Measurements from ENCODE around the gene LUC7L.

LUC7L gene

GRCh38 chr16:265002-265529 lies 35.8 kb upstream of the LUC7L start:
- Histone ChIP-seq H3K27ac (no peak overlapping the region), H3K9me3 (ENCODE audit: low read depth, low read length) (no peaks in the 10 kb centered on the region), H3K36me3 (ENCODE audit: insufficient read depth, low read length) (no peaks in the 10 kb centered on the region; the same call in 1 of the 2 replicates), H3K4me3 (no peak overlapping the region), H3K9ac (ENCODE audit: insufficient read length) (no peak overlapping the region)
- no peak for TF ChIP-seq EZH2 (IDR thresholded peaks at IDR 0.05)
- TF ChIP-seq POLR2AphosphoS5 (IDR thresholded peaks at IDR 0.05; ENCODE audit: borderline replicate concordance, low read depth, low read length), result no peak
- no peak for TF ChIP-seq FOXP2 (optimal IDR thresholded peaks at IDR 0.05; ENCODE audit: control extremely low read depth, extremely low read length, insufficient read depth)
- DNase-seq (ENCODE audit: low read depth, low spot score), result no peak

GRCh38 chr16:264440-264951 lies 35.2 kb upstream of the LUC7L start:
- no peak for TF ChIP-seq POLR2AphosphoS5 (IDR thresholded peaks at IDR 0.05; ENCODE audit: borderline replicate concordance, low read depth, low read length)
- TF ChIP-seq FOXP2 (optimal IDR thresholded peaks at IDR 0.05; ENCODE audit: control extremely low read depth, extremely low read length, insufficient read depth), result no peak
- TF ChIP-seq EZH2 (IDR thresholded peaks at IDR 0.05), result no peak
- Histone ChIP-seq H3K9ac (ENCODE audit: insufficient read length) (no peak overlapping the region), H3K4me3 (no peak overlapping the region), H3K36me3 (ENCODE audit: insufficient read depth, low read length) (no peaks in the 10 kb centered on the region; the same call in 1 of the 2 replicates), H3K27ac (no peak overlapping the region), H3K9me3 (ENCODE audit: low read depth, low read length) (no peaks in the 10 kb centered on the region)
- DNase-seq (ENCODE audit: low read depth, low spot score), result no peak

DNA sequence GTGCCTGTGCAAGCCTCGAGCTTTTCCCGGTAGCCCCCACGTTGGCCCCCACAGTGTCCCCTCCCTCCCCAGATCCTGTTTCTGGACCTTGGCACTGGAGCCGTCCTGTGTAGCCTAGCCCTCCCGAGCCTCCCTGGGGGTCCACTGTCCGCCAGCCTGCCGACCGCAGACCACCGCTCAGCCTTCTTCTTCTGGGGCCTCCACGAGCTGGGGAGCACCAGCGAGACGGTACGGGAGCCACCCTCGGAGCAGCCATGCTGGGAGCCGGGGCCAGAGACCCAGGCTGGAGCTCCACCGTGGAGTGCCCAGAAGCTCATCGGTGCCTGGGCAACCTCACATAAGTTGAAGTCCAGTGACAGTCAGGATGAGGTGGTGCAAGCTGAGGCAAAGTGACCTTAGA lies 34.7 kb upstream of the LUC7L start:
- no peaks in the 10 kb centered on the region for H3K9me3 ChIP-seq (ENCODE audit: low read depth, low read length)
- H3K36me3 ChIP-seq (ENCODE audit: insufficient read depth, low read length), result no peaks in the 10 kb centered on the region; the same call in 1 of the 2 replicates
- no peak overlapping the region for H3K9ac ChIP-seq (ENCODE audit: insufficient read length)
- DNase-seq (ENCODE audit: low read depth, low spot score), result no peak
- no peak overlapping the region for H3K4me3 ChIP-seq
- H3K27ac ChIP-seq, result no peak overlapping the region
- TF ChIP-seq EZH2 (IDR thresholded peaks at IDR 0.05), result no peak
- no peak for TF ChIP-seq FOXP2 (optimal IDR thresholded peaks at IDR 0.05; ENCODE audit: control extremely low read depth, extremely low read length, insufficient read depth)
- TF ChIP-seq POLR2AphosphoS5 (IDR thresholded peaks at IDR 0.05; ENCODE audit: borderline replicate concordance, low read depth, low read length), result no peak

GRCh38 chr16:263182-263774 lies 34.0 kb upstream of the LUC7L start:
- Histone ChIP-seq H3K36me3 (ENCODE audit: insufficient read depth, low read length) (no peaks in the 10 kb centered on the region; the same call in 1 of the 2 replicates), H3K27ac (no peak overlapping the region), H3K9me3 (ENCODE audit: low read depth, low read length) (no peaks in the 10 kb centered on the region), H3K4me3 (no peak overlapping the region), H3K9ac (ENCODE audit: insufficient read length) (no peak overlapping the region)
- no peak for TF ChIP-seq POLR2AphosphoS5 (IDR thresholded peaks at IDR 0.05; ENCODE audit: borderline replicate concordance, low read depth, low read length)
- no peak for TF ChIP-seq FOXP2 (optimal IDR thresholded peaks at IDR 0.05; ENCODE audit: control extremely low read depth, extremely low read length, insufficient read depth)
- no peak for TF ChIP-seq EZH2 (IDR thresholded peaks at IDR 0.05)
- DNase-seq (ENCODE audit: low read depth, low spot score), result no peak

GRCh38 chr16:262121-262745 lies 33.0 kb upstream of the LUC7L start:
- Histone ChIP-seq H3K9ac (ENCODE audit: insufficient read length) (no peak overlapping the region), H3K4me3 (no peak overlapping the region), H3K36me3 (ENCODE audit: insufficient read depth, low read length) (no peaks in the 10 kb centered on the region; the same call in 1 of the 2 replicates), H3K27ac (no peak overlapping the region), H3K9me3 (ENCODE audit: low read depth, low read length) (no peaks in the 10 kb centered on the region)
- TF ChIP-seq FOXP2 (optimal IDR thresholded peaks at IDR 0.05; ENCODE audit: control extremely low read depth, extremely low read length, insufficient read depth), result no peak
- TF ChIP-seq EZH2 (IDR thresholded peaks at IDR 0.05), result no peak
- DNase-seq (ENCODE audit: low read depth, low spot score), result no peak

GRCh38 chr16:261031-261691 lies 31.9 kb upstream of the LUC7L start:
- Histone ChIP-seq H3K9me3 (ENCODE audit: low read depth, low read length) (no peaks in the 10 kb centered on the region), H3K9ac (ENCODE audit: insufficient read length) (no peak overlapping the region), H3K36me3 (ENCODE audit: insufficient read depth, low read length) (no peaks in the 10 kb centered on the region; the same call in 1 of the 2 replicates), H3K4me3 (no peak overlapping the region), H3K27ac (no peak overlapping the region)
- no peak for DNase-seq (ENCODE audit: low read depth, low spot score)
- TF ChIP-seq POLR2AphosphoS5 (IDR thresholded peaks at IDR 0.05; ENCODE audit: borderline replicate concordance, low read depth, low read length), result no peak
- TF ChIP-seq FOXP2 (optimal IDR thresholded peaks at IDR 0.05; ENCODE audit: control extremely low read depth, extremely low read length, insufficient read depth), result no peak
- TF ChIP-seq EZH2 (IDR thresholded peaks at IDR 0.05), result no peak

DNA sequence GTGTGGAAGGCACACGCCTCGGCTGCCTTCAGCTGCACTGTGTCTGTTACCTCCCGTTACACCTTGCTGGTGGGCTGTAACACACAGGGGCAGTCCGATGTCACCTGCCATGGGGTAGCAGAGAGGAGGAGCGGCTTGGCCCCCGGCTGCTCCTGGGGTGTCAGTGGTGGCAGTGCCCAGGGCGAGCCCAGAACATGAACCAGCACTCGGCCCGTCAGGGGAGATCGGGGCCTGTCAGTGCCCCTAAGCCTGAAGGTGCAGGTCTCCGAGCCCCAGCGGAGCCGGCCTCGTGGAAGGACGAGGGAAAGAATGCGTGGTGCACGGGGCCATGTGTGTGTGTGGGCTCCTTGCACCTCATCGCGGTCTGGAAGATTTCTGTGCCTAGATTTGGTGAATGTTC lies 31.1 kb upstream of the LUC7L start:
- H3K36me3 ChIP-seq (ENCODE audit: insufficient read depth, low read length), result peaks cover under 1% of the 10 kb centered on the region; the same call in 1 of the 2 replicates
- TF ChIP-seq POLR2AphosphoS5 (IDR thresholded peaks at IDR 0.05; ENCODE audit: borderline replicate concordance, low read depth, low read length), result no peak
- no peak for TF ChIP-seq EZH2 (IDR thresholded peaks at IDR 0.05)
- no peak for DNase-seq (ENCODE audit: low read depth, low spot score)
- no peaks in the 10 kb centered on the region for H3K9me3 ChIP-seq (ENCODE audit: low read depth, low read length)
- H3K9ac ChIP-seq (ENCODE audit: insufficient read length), result no peak overlapping the region
- H3K27ac ChIP-seq, result no peak overlapping the region
- H3K4me3 ChIP-seq, result no peak overlapping the region

GRCh38 chr16:259814-260253 lies 30.6 kb upstream of the LUC7L start:
- H3K9me3 ChIP-seq (ENCODE audit: low read depth, low read length), result no peaks in the 10 kb centered on the region
- DNase-seq (ENCODE audit: low read depth, low spot score), result no peak
- H3K4me3 ChIP-seq, result no peak overlapping the region
- H3K9ac ChIP-seq (ENCODE audit: insufficient read length), result no peak overlapping the region
- H3K36me3 ChIP-seq (ENCODE audit: insufficient read depth, low read length), result peaks cover 4% of the 10 kb centered on the region; the same call in 1 of the 2 replicates
- TF ChIP-seq FOXP2 (optimal IDR thresholded peaks at IDR 0.05; ENCODE audit: control extremely low read depth, extremely low read length, insufficient read depth), result no peak
- no peak for TF ChIP-seq POLR2AphosphoS5 (IDR thresholded peaks at IDR 0.05; ENCODE audit: borderline replicate concordance, low read depth, low read length)
- TF ChIP-seq EZH2 (IDR thresholded peaks at IDR 0.05), result no peak
- no peak overlapping the region for H3K27ac ChIP-seq

Data from SK-N-MC (cell line).